Measurements from ENCODE around the gene OR11L1.
A peak's percentile ranks its signal among the peaks of the same experiment; 100 is the strongest.

Gene OR11L1, protein sequence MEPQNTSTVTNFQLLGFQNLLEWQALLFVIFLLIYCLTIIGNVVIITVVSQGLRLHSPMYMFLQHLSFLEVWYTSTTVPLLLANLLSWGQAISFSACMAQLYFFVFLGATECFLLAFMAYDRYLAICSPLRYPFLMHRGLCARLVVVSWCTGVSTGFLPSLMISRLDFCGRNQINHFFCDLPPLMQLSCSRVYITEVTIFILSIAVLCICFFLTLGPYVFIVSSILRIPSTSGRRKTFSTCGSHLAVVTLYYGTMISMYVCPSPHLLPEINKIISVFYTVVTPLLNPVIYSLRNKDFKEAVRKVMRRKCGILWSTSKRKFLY

DNA sequence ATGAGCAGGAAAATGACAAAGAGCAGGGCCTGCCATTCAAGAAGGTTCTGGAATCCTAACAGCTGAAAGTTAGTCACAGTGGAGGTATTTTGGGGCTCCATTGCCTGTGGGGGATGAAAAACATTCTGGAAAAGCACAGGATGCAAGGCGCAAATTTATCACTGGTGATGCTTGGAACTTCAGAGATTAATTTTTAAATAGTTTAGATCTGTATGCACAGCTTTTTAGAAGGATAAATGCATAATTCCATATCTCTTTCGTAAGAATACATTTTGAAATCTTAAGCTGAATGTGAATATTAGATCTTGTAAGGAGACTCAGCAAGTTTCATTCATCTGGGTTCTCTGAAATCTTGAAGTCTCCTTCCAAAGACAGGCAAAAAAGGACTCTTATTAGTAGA, at the start of gene OR11L1:
OR11L1 (minus strand) TSS at position 101 of the 400 bp plus-strand sequence; CDS start at position 101, 0 bp downstream.
- DNase-seq (ENCODE audit: low spot score): no peak

DNA sequence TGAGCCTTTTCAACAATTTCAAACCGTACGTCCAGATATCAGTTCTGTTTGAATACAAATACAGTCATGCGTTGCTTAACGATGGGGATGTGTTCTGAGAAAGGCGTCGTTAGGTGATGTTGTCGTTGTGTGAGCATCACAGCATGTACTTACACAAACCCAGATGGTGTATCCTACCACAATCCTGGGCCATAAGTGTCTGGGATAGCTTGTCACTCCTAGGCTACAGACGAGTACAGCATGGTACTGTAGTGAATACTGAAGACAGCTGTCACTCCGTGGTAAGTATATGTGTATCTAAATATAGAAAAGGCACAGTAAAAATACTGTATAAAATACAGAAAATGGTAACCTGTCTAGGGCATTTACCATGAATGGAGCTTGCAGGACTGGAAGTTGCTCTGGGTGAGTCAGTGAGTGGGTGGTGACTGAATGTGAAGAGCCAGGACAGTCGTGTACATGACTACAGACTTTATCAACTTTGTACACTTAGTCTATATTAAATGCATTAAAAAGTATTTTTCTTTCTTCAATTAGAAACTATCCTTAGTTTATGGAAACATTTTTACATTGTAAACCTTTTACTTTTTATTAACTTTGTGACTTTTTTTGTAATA, 43.2 kb upstream of the OR11L1 start:
- DNase-seq (ENCODE audit: low spot score): no peak

DNA sequence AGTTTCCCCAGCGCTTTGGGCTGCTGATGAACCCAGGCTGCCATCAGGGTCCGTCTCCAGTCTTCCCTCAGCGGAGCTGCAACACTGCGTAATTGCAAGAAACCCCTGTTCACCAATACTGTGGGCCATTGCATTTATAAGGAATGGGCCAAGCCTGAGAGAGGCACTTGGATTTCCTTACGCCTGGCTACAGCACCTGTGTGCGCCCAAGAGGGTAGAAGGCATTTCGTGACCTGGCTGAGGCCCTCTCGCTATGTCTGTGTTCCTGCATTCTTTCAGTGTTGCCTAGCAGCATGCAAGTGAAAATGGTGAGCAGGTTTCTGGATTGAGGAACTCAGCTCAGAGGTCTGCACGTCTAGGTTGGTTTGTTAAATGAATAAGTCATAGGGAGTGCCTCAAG, 41.6 kb upstream of the OR11L1 start:
- DNase-seq (ENCODE audit: low spot score): no peak

- no peak for DNase-seq (ENCODE audit: low spot score)
Observed at GRCh38 chr1:247865416-247865815, 23.7 kb upstream of the OR11L1 start.

DNA sequence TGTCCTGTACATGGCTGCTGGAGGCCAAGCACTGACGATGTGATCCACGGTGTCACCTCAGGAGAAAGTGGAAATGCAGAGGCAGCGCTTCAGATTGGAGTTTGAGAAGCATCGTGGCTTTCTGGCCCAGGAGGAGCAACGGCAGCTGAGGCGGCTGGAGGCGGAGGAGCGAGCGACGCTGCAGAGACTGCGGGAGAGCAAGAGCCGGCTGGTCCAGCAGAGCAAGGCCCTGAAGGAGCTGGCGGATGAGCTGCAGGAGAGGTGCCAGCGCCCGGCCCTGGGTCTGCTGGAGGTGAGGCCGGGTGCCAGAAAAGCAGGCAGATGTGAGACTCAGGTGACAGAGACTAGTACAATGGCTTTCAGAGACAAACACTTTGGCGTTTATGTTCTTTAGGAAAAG, 22.9 kb upstream of the OR11L1 start:
- no peak for DNase-seq (ENCODE audit: low spot score)

DNA sequence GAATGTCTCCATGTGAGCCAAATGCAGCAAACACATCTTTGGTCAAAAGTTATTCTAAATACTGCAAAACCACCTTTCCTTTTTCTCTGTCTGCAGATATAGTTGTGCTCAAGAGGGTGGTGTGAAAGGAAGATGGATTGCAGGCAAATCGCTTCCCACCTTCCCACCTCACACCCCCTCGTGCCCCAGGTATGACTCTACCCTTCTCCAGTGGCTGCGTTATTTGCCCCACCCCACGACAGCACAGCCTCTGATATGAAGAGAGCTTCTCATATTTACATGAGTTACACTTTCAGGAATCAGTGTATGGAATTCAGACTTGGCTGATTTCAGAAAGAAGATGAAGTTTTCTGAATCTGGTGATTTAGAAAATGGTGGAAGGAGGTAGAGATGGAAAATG, 21.1 kb upstream of the OR11L1 start:
- no peak for DNase-seq (ENCODE audit: low spot score)

GRCh38 chr1:247857985-247858619, 16.4 kb upstream of the OR11L1 start:
- no peak for DNase-seq (ENCODE audit: low spot score)

- DNase-seq (ENCODE audit: low spot score): peak; percentile 53
Observed at GRCh38 chr1:247857069-247857984, 15.6 kb upstream of the OR11L1 start, which contains the start of gene TRIM58. TSS of gene TRIM58 (plus strand) at chr1:247857187. CDS start at chr1:247857247, 60 bp downstream.

DNA sequence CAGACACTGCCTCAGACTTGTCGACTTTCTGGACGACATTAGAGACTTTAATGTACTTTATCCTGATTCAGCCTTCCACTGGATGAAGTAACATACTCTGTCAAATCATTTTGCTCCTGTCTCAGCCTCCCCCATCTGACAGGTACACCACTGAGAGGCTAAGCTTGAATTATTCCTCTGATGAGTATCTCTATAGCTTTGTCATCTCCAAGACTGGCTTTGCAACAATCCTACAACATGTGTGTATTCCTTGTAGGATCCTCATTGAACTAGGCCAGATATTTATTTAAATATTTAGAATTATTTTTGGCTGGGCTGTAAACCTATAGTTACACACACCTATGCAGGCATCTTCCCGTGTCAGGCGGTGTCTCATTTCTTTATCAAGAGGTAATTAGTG, 14.2 kb upstream of the OR11L1 start:
- DNase-seq (ENCODE audit: low spot score): no peak

GRCh38 chr1:247854899-247855545, 13.3 kb upstream of the OR11L1 start:
- no peak for DNase-seq (ENCODE audit: low spot score)

DNA sequence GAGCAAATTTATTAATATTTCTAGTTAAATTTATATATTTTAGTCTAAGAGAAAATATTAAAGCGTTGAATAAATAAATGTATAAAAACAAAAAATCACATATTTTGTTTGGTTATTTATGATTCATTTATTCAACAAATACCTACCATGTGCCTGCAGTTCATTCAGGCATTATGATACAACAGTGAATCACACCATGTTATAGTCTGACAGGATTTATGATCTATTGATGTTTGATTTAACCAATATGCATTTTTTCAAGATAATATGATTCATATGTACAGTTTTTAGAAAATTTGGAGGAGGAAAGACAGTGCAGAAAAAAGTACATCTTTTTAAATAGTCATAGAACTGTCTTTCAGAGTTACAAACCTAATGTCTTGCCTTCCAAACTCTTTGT, 7.9 kb upstream of the OR11L1 start:
- no peak for DNase-seq (ENCODE audit: low spot score)

GRCh38 chr1:247848346-247848745, 6.7 kb upstream of the OR11L1 start:
- no peak for DNase-seq (ENCODE audit: low spot score)

- no peak for DNase-seq (ENCODE audit: low spot score)
Observed at GRCh38 chr1:247845693-247846017, 4.0 kb upstream of the OR11L1 start.

GRCh38 chr1:247845011-247845692, 3.5 kb upstream of the OR11L1 start:
- no peak for DNase-seq (ENCODE audit: low spot score)

- DNase-seq (ENCODE audit: low spot score): no peak
Observed at GRCh38 chr1:247843411-247843810, 1.7 kb upstream of the OR11L1 start.

- no peak for DNase-seq (ENCODE audit: low spot score)
Observed at GRCh38 chr1:247840818-247841217, 878 bp downstream of the OR11L1 start.

GRCh38 chr1:247833601-247834000, 8.1 kb downstream of the OR11L1 start:
- DNase-seq (ENCODE audit: low spot score): no peak

- DNase-seq (ENCODE audit: low spot score): no peak
Observed at GRCh38 chr1:247829656-247830055, 12.0 kb downstream of the OR11L1 start.

DNA sequence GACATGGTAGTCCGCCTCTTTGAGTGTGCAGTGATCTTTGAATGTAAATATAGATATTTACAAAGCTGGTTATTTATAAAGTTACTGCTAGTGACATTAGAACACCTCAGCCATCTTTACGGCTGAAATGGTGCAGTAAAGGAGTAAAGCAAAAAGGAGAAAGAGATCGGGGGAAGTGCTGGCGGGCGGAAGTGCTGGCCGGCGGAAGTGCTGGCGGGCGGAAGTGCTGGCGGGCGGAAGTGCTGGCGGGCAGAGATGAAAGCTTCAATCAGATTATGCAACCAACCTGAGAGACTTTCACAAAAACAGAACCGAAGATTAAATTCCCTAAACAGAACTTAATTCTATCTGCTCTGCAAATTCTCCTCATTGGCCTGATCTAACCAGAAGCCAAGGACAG, 16.3 kb downstream of the OR11L1 start:
- DNase-seq (ENCODE audit: low spot score): no peak

- no peak for DNase-seq (ENCODE audit: low spot score)
Observed at GRCh38 chr1:247824023-247824422, 17.7 kb downstream of the OR11L1 start, which contains the start of gene OR14A16. TSS of gene OR14A16 (minus strand) at chr1:247824119. CDS start at chr1:247815729, 8,390 bp downstream.

- DNase-seq (ENCODE audit: low spot score): no peak
Observed at GRCh38 chr1:247822060-247822459, 19.6 kb downstream of the OR11L1 start.
